ENCODE data around the gene BTBD19. TPM values are rescaled to one million over a fixed set of nuclear protein-coding genes. Genes with fewer than 3 reads are reported as not detected.

BTBD19 gene
- total RNA-seq, 2 experiments from 2014 or later, result 0.44 to 2.0 TPM

DNA sequence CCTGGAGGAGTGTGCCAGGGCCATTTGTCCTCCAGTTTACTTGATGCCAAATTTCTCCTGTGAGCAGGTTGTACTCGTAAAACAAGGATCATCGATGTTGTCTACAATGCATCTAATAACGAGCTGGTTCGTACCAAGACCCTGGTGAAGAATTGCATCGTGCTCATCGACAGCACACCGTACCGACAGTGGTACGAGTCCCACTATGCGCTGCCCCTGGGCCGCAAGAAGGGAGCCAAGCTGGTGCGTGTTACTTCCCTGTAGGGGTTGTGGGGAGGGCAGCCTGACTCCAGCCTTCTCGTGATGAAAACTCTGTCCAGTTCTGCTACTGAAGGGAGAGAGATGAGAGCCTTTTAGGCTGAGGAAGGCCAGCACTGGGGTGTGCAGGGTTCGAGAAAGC is 30.8 kb upstream of the BTBD19 start:
- peaks cover 10% of the 10 kb centered on the region for H4K20me1 ChIP-seq (ENCODE audit: insufficient read depth, low read length)
- peaks cover 32% of the 10 kb centered on the region for H3K4me1 ChIP-seq (ENCODE audit: insufficient read depth, low read length, poor library complexity, severe bottlenecking)
- POLR2A ChIA-PET, result interaction anchor here (0.7 to 4.4 kb wide), 4 partner anchors 29 to 65 kb away, joined by 3 to 22 read pairs (median 10); no protein-coding TSS in a partner anchor
- no peaks in the 10 kb centered on the region for H3K9me3 ChIP-seq (ENCODE audit: low read length)
- TF ChIP-seq EZH2phosphoT487 (IDR thresholded peaks at IDR 0.05; ENCODE audit: borderline replicate concordance, low read depth, low read length), result no peak
- TF ChIP-seq, protein P1, sequence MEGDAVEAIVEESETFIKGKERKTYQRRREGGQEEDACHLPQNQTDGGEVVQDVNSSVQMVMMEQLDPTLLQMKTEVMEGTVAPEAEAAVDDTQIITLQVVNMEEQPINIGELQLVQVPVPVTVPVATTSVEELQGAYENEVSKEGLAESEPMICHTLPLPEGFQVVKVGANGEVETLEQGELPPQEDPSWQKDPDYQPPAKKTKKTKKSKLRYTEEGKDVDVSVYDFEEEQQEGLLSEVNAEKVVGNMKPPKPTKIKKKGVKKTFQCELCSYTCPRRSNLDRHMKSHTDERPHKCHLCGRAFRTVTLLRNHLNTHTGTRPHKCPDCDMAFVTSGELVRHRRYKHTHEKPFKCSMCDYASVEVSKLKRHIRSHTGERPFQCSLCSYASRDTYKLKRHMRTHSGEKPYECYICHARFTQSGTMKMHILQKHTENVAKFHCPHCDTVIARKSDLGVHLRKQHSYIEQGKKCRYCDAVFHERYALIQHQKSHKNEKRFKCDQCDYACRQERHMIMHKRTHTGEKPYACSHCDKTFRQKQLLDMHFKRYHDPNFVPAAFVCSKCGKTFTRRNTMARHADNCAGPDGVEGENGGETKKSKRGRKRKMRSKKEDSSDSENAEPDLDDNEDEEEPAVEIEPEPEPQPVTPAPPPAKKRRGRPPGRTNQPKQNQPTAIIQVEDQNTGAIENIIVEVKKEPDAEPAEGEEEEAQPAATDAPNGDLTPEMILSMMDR (conservative IDR thresholded peaks at IDR 0.05; ENCODE audit: low read length), result no peak
- peak overlapping the region; percentile 99 for H3K4me3 ChIP-seq (ENCODE audit: low read depth, low read length, poor library complexity, severe bottlenecking)
- no TSS peak for BruUV-seq (replicated peaks)
- H3K9me2 ChIP-seq (ENCODE audit: insufficient read depth, low read length), result no peaks in the 10 kb centered on the region
- H2AFZ ChIP-seq (ENCODE audit: low read length), result no peak overlapping the region
- H3K79me2 ChIP-seq (ENCODE audit: insufficient read depth, low read depth, low read length), result peaks cover 54% of the 10 kb centered on the region
- peak overlapping the region; percentile 68 for H3K27ac ChIP-seq (ENCODE audit: low read depth, low read length, poor library complexity, severe bottlenecking)
- peak overlapping the region; percentile 93 for H3K4me2 ChIP-seq (ENCODE audit: low read length)
- DNase-seq (ENCODE audit: low spot score), result no peak
- H3K36me3 ChIP-seq (ENCODE audit: insufficient read depth, low read length), result peaks cover 69% of the 10 kb centered on the region
- CTCF ChIA-PET (ENCODE audit: unreplicated experiment), result no interaction called here
- intact Hi-C loops (cut with micrococcal nuclease; ENCODE audit: unreplicated experiment), result no loop called here

DNA sequence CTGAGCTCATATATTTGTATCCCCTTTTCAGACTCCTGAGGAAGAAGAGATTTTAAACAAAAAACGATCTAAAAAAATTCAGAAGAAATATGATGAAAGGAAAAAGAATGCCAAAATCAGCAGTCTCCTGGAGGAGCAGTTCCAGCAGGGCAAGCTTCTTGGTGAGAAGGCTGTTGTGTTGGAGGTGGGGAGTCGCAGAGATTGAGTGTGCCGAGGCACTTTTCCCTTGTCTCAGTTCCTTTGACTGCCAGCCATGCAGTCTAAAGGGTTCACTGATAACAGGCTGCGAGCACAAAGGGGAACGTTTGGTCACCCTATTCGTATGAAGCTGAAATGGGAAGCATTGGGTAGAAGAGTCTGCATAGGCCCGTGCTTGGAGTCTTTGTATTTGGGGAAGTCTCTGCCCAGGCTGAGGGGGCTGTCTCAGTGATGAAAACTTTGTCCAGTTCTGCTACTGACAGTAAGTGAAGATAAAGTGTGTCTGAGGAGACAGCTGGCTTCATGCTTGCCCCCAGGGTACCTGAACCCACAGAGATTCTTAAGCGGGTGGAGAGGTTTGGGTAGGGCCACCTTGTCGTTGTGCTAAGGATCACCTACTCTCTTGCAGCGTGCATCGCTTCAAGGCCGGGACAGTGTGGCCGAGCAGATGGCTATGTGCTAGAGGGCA is 30.2 kb upstream of the BTBD19 start:
- peak overlapping the region; percentile 99 for H3K4me3 ChIP-seq (ENCODE audit: low read depth, low read length, poor library complexity, severe bottlenecking)
- peaks cover 71% of the 10 kb centered on the region for H3K36me3 ChIP-seq (ENCODE audit: insufficient read depth, low read length)
- TF ChIP-seq, protein P1 (conservative IDR thresholded peaks at IDR 0.05; ENCODE audit: low read length), result no peak
- no peak for TF ChIP-seq EZH2phosphoT487 (IDR thresholded peaks at IDR 0.05; ENCODE audit: borderline replicate concordance, low read depth, low read length)
- peaks cover 10% of the 10 kb centered on the region for H4K20me1 ChIP-seq (ENCODE audit: insufficient read depth, low read length)
- no TSS peak for BruUV-seq (replicated peaks)
- peak overlapping the region; percentile 68 for H3K27ac ChIP-seq (ENCODE audit: low read depth, low read length, poor library complexity, severe bottlenecking)
- intact Hi-C loops (cut with micrococcal nuclease; ENCODE audit: unreplicated experiment), result no loop called here
- no peak overlapping the region for H2AFZ ChIP-seq (ENCODE audit: low read length)
- H3K9me3 ChIP-seq (ENCODE audit: low read length), result no peaks in the 10 kb centered on the region
- DNase-seq (ENCODE audit: low spot score), result no peak
- H3K4me2 ChIP-seq (ENCODE audit: low read length), result peak overlapping the region; percentile 93
- peaks cover 34% of the 10 kb centered on the region for H3K4me1 ChIP-seq (ENCODE audit: insufficient read depth, low read length, poor library complexity, severe bottlenecking)
- ChIA-PET CTCF (ENCODE audit: unreplicated experiment) (no interaction called here), POLR2A (interaction anchor here (0.7 to 4.4 kb wide), 4 partner anchors 28 to 66 kb away, joined by 3 to 22 read pairs (median 10); no protein-coding TSS in a partner anchor)
- peaks cover 54% of the 10 kb centered on the region for H3K79me2 ChIP-seq (ENCODE audit: insufficient read depth, low read depth, low read length)
- no peaks in the 10 kb centered on the region for H3K9me2 ChIP-seq (ENCODE audit: insufficient read depth, low read length)
